ENCODE data around the gene ATP1B3.
"Not testable (repeated sequence)": the region's sequence is repeated elsewhere in the genome, so short reads cannot be mapped to it uniquely, and the experiment has no call there.

The ATP1B3 gene

GRCh38 chr3:141876381-141876890 lies at the start of gene ATP1B3:
Gene ATP1B3 (plus strand): TSS chr3:141876643. CDS start chr3:141876802, 159 bp downstream.
- DNase-seq, result no peak

GRCh38 chr3:141828487-141828886 lies 48.0 kb upstream of the ATP1B3 start:
- DNase-seq, result no peak

- DNase-seq, result no peak
Observed at GRCh38 chr3:141828890-141829289, 47.6 kb upstream of the ATP1B3 start.

- DNase-seq, result no peak
Observed at GRCh38 chr3:141830508-141830907, 45.9 kb upstream of the ATP1B3 start.

- DNase-seq, result no peak
Observed at GRCh38 chr3:141834292-141834691, 42.2 kb upstream of the ATP1B3 start.

GRCh38 chr3:141835557-141836229 lies 40.8 kb upstream of the ATP1B3 start:
- DNase-seq, result no peak

- DNase-seq, result no peak
Observed at GRCh38 chr3:141839389-141839788, 37.1 kb upstream of the ATP1B3 start.

GRCh38 chr3:141840737-141841544 lies 35.5 kb upstream of the ATP1B3 start:
- DNase-seq, result no peak

- no peak for DNase-seq
Observed at GRCh38 chr3:141844108-141844507, 32.3 kb upstream of the ATP1B3 start.

GRCh38 chr3:141844812-141845211 lies 31.6 kb upstream of the ATP1B3 start:
- DNase-seq, result no peak

- DNase-seq, result no peak
Observed at GRCh38 chr3:141845407-141846049, 30.9 kb upstream of the ATP1B3 start.

- DNase-seq, result no peak
Observed at GRCh38 chr3:141846050-141846433, 30.4 kb upstream of the ATP1B3 start.

GRCh38 chr3:141848159-141848748 lies 28.2 kb upstream of the ATP1B3 start:
- DNase-seq, result not testable (repeated sequence)

- no peak for DNase-seq
Observed at GRCh38 chr3:141849056-141849815, 27.2 kb upstream of the ATP1B3 start.

- no peak for DNase-seq
Observed at GRCh38 chr3:141851411-141851810, 25.0 kb upstream of the ATP1B3 start.

GRCh38 chr3:141853081-141853601 lies 23.3 kb upstream of the ATP1B3 start:
- DNase-seq, result no peak

- no peak for DNase-seq
Observed at GRCh38 chr3:141853629-141854168, 22.7 kb upstream of the ATP1B3 start.

- no peak for DNase-seq
Observed at GRCh38 chr3:141854599-141854998, 21.8 kb upstream of the ATP1B3 start.

- no peak for DNase-seq
Observed at GRCh38 chr3:141858312-141858711, 18.1 kb upstream of the ATP1B3 start.

GRCh38 chr3:141859651-141860050 lies 16.8 kb upstream of the ATP1B3 start:
- no peak for DNase-seq

- DNase-seq, result no peak
Observed at GRCh38 chr3:141860086-141860669, 16.3 kb upstream of the ATP1B3 start.

Measured in NCI-H1417 treated with DMSO at 0.1 percent for 48 hours (cell line).